Nephron (organoid): ENCODE data around the gene IFIT5.
A peak's percentile ranks its signal among the peaks of the same experiment; 100 is the strongest.

Experiments used
- H3K27ac Mint-ChIP-seq, 3 experiments: 2 replicates each; pipeline ENCODE4 v1.8.0; 2020; ENCODE audit warnings: mixed read lengths in 3 of 3, mild to moderate bottlenecking in 2 of 3, moderate library complexity in 1 of 3
- H3K27me3 Mint-ChIP-seq: 2 replicates; pipeline ENCODE4 v1.8.0; 2021; ENCODE audit warnings: low read depth, mild to moderate bottlenecking, moderate library complexity, mixed read lengths
- H3K36me3 Mint-ChIP-seq: 2 replicates; pipeline ENCODE4 v1.8.0; 2020; ENCODE audit warnings: low read depth, mixed read lengths
- H3K4me1 Mint-ChIP-seq: 2 replicates; pipeline ENCODE4 v1.8.0; 2020; ENCODE audit warnings: mixed read lengths
- H3K4me3 Mint-ChIP-seq, 3 experiments: 2 replicates each; pipeline ENCODE4 v1.8.0; 2020; ENCODE audit warnings: mild to moderate bottlenecking in 3 of 3, mixed read lengths in 3 of 3, moderate library complexity in 2 of 3
- H3K9me3 Mint-ChIP-seq: 2 replicates; pipeline ENCODE4 v1.8.0; 2020; ENCODE audit warnings: mixed read lengths
- CTCF ChIP-seq, 3 experiments: fragments of 200-600 bp; sonication (generic); IDR thresholded peaks; one replicate each; pipeline ENCODE4 v1.5.0; 2021; ENCODE audit warnings: antibody characterized with exemption in 3 of 3; ENCODE audit not compliant: unreplicated experiment in 3 of 3

IFIT5 gene

GRCh38 chr10:89371987-89372386, 42.4 kb upstream of the IFIT5 start:
- TF ChIP-seq CTCF (IDR thresholded peaks at IDR 0.05; ENCODE audit: unreplicated experiment in 3 of 3): no peak
- Mint-ChIP-seq H3K36me3 (no peaks in the 10 kb centered on the region), H3K27me3 (no peaks in the 10 kb centered on the region), H3K9me3 (no peaks in the 10 kb centered on the region), H3K4me1 (peaks cover 46% of the 10 kb centered on the region), H3K4me3 (no peak overlapping the region), H3K27ac (no peak overlapping the region)

- H3K9me3 Mint-ChIP-seq: no peaks in the 10 kb centered on the region
- no peaks in the 10 kb centered on the region for H3K27me3 Mint-ChIP-seq
- peaks cover 32% of the 10 kb centered on the region for H3K4me1 Mint-ChIP-seq
- no peaks in the 10 kb centered on the region for H3K36me3 Mint-ChIP-seq
- no peak overlapping the region for H3K4me3 Mint-ChIP-seq
- peak overlapping the region; percentile 28 to 69 (median 67) for H3K27ac Mint-ChIP-seq
- no peak for TF ChIP-seq CTCF (IDR thresholded peaks at IDR 0.05; ENCODE audit: unreplicated experiment in 3 of 3)
These were observed 40.3 kb upstream of the IFIT5 start for GRCh38 chr10:89373916-89374711.

GRCh38 chr10:89374713-89375141, 39.6 kb upstream of the IFIT5 start:
- H3K36me3 Mint-ChIP-seq: no peaks in the 10 kb centered on the region
- no peaks in the 10 kb centered on the region for H3K27me3 Mint-ChIP-seq
- H3K4me3 Mint-ChIP-seq: no peak overlapping the region
- peak overlapping the region in 2 of 3 experiments; percentile 67 to 69 for H3K27ac Mint-ChIP-seq
- H3K4me1 Mint-ChIP-seq: peaks cover 26% of the 10 kb centered on the region
- no peak for TF ChIP-seq CTCF (IDR thresholded peaks at IDR 0.05; ENCODE audit: unreplicated experiment in 3 of 3)
- H3K9me3 Mint-ChIP-seq: no peaks in the 10 kb centered on the region

- Mint-ChIP-seq H3K27me3 (no peaks in the 10 kb centered on the region), H3K9me3 (no peaks in the 10 kb centered on the region), H3K4me1 (peaks cover 13% of the 10 kb centered on the region), H3K36me3 (no peaks in the 10 kb centered on the region), H3K27ac (peak within 1 kb of the TSS in 1 of 3 experiments; percentile 19), H3K4me3 (no peak within 1 kb of the TSS)
- no peak for TF ChIP-seq CTCF (IDR thresholded peaks at IDR 0.05; ENCODE audit: unreplicated experiment in 3 of 3)
These were observed 36.4 kb upstream of the IFIT5 start, which contains the start of gene IFIT1B for GRCh38 chr10:89377705-89378637. IFIT1B (plus strand) TSS chr10:89378056; CDS start chr10:89378136, 80 bp downstream.

- Mint-ChIP-seq H3K36me3 (no peaks in the 10 kb centered on the region), H3K4me3 (no peak overlapping the region), H3K27me3 (no peaks in the 10 kb centered on the region), H3K4me1 (peaks cover 12% of the 10 kb centered on the region), H3K27ac (no peak overlapping the region), H3K9me3 (no peaks in the 10 kb centered on the region)
- TF ChIP-seq CTCF (IDR thresholded peaks at IDR 0.05; ENCODE audit: unreplicated experiment in 3 of 3): no peak
These were observed 35.3 kb upstream of the IFIT5 start for GRCh38 chr10:89379103-89379502.
